Mucosa of rectum (tissue), 2 donors: ENCODE results near the gene CEP78.

Experiments used
- H3K27ac ChIP-seq, 2 donors: one replicate each; pipeline ENCODE4 v1.7.0; 2013; ENCODE audit warnings: inconsistent platforms in 2 of 2, low read depth in 2 of 2, low read length in 2 of 2
- H3K27me3 ChIP-seq, 2 donors: one replicate each; pipeline ENCODE4 v1.7.0; 2013; ENCODE audit warnings: low read length in 2 of 2; ENCODE audit not compliant: control insufficient read depth in 2 of 2, insufficient read depth in 2 of 2
- H3K36me3 ChIP-seq, 2 donors: one replicate each; pipeline ENCODE4 v1.7.0; 2013; ENCODE audit warnings: low read length in 2 of 2; ENCODE audit not compliant: control insufficient read depth in 2 of 2, insufficient read depth in 2 of 2
- H3K4me1 ChIP-seq, 2 donors: one replicate each; pipeline ENCODE4 v1.7.0; 2013; ENCODE audit warnings: low read length in 2 of 2, mild to moderate bottlenecking in 1 of 2; ENCODE audit not compliant: control insufficient read depth in 2 of 2, insufficient read depth in 2 of 2
- H3K4me3 ChIP-seq, 2 donors: one replicate each; pipeline ENCODE4 v1.7.0; 2013; ENCODE audit warnings: low read length in 2 of 2
- H3K9ac ChIP-seq, 2 donors: one replicate each; pipeline ENCODE4 v1.7.0; 2013; ENCODE audit warnings: low read length in 2 of 2, low read depth in 1 of 2, mild to moderate bottlenecking in 1 of 2
- H3K9me3 ChIP-seq, 2 donors: one replicate each; pipeline ENCODE4 v1.7.0; 2013; ENCODE audit warnings: low read length in 2 of 2; ENCODE audit not compliant: control insufficient read depth in 2 of 2
- donor health status: healthy.
- donor health status: Normal muscosa, but diverticular disease.

Gene CEP78

DNA sequence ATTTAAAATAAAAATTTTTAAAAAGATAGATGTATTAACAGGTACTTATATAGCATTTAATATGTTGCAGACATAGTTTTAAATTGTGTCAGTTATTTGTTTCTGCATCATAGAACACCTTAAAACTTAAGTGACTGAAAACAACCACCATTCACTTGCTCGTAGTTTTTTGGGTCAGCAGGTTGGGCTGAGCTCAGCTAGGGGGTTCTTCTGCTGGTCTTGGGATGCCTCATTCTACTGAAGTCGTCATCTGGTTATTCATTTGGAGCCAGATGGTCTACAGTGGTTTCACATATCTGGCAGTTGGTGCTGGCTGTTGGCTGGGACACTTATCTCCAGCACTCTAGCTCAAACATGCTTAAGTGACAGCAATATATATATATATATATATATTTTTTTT is 90.7 kb downstream of the CEP78 start:
- no peaks in the 10 kb centered on the region for H3K27me3 ChIP-seq
- H3K27ac ChIP-seq: no peak overlapping the region
- H3K9me3 ChIP-seq: no peaks in the 10 kb centered on the region
- no peaks in the 10 kb centered on the region for H3K36me3 ChIP-seq
- H3K4me3 ChIP-seq: no peak overlapping the region
- peaks cover 0 to 3% of the 10 kb centered on the region in 2 donors for H3K4me1 ChIP-seq
- H3K9ac ChIP-seq: no peak overlapping the region
